A549 (cell line): ENCODE data around the gene MECR. TPM values are rescaled to one million over a fixed set of nuclear protein-coding genes. Genes with fewer than 3 reads are reported as not detected.

Experiments
- ATAC-seq, 2 experiments: fragments of 200-7000 bp in 1 of 2; fragments of >200 bp in 1 of 2; cut with Nextera tagmentation in 1 of 2; cut with Tn5 transposase in 1 of 2; 3 replicates each; pipeline versions ENCODE4 v1.8.0 to v1.9.1; 2018 to 2020; ENCODE audit warnings: mild to moderate bottlenecking in 1 of 2, moderate library complexity in 1 of 2
- CTCF ChIA-PET: fragments of 300-600 bp; sonication (Branson Sonifier 250); formaldehyde crosslinking; extraction: SDS; loops from one replicate; lab custom pipeline; 2021; ENCODE audit warnings: antibody characterized with exemption, inconsistent platforms; lab: Yijun Ruan, JAX
- POLR2A ChIA-PET: fragments of 350-600 bp; formaldehyde crosslinking; extraction: SDS; loops from one replicate; lab custom pipeline; 2021; ENCODE audit warnings: antibody characterized with exemption, inconsistent platforms; lab: Yijun Ruan, JAX
- DNase-seq, 2 experiments: peaks; one replicate each; pipeline versions ENCODE4 v3.0.0 to v3.0.0-alpha.2; 2011 to 2016; ENCODE audit warnings: low read depth in 1 of 2, low spot score in 1 of 2
- FAIRE-seq: peaks from 2 replicates; lab custom pipeline; 2011; peaks lifted over from hg19 to GRCh38; lab: Jason Lieb, UNC
- H3K27ac ChIP-seq, 2 experiments: fragments of >200 bp; sonication (Bioruptor Twin); formaldehyde crosslinking; 3 replicates each; pipeline ENCODE4 v1.5.1; 2016 to 2017
- H3K4me1 ChIP-seq: fragments of >200 bp; sonication (Bioruptor Twin); formaldehyde crosslinking; 3 replicates; pipeline ENCODE4 v1.6.1; 2016
- H3K4me2 ChIP-seq: fragments of >200 bp; sonication (Bioruptor Twin); formaldehyde crosslinking; 3 replicates; pipeline ENCODE4 v1.6.1; 2016
- H3K4me3 ChIP-seq: fragments of >200 bp; sonication (Bioruptor Twin); formaldehyde crosslinking; 3 replicates; pipeline ENCODE4 v1.5.1; 2016
- H3K9me3 ChIP-seq: fragments of >200 bp; sonication (Bioruptor Twin); formaldehyde crosslinking; 3 replicates; pipeline ENCODE4 v1.6.1; 2016
- ATOH8 ChIP-seq: fragments of 250-450 bp; sonication (Bioruptor Pico); IDR thresholded peaks from 2 replicates; pipeline ENCODE4 v1.5.0; 2020; ENCODE audit warnings: low read depth, mild to moderate bottlenecking, moderate library complexity
- BCL3 ChIP-seq: fragments of >200 bp; sonication (Bioruptor Twin); formaldehyde crosslinking; IDR thresholded peaks from 3 replicates; pipeline ENCODE4 v1.6.1; 2016
- CBX2 ChIP-seq: fragments of 200-600 bp; sonication (generic); IDR thresholded peaks from 2 replicates; pipeline ENCODE4 v1.6.1; 2016; ENCODE audit warnings: low read depth, mild to moderate bottlenecking, borderline replicate concordance
- CHD4 ChIP-seq: fragments of 200-600 bp; sonication (generic); IDR thresholded peaks from 2 replicates; pipeline ENCODE4 v1.6.1; 2016; ENCODE audit warnings: antibody characterized with exemption, mild to moderate bottlenecking, borderline replicate concordance
- ELK1 ChIP-seq: fragments of 150-350 bp; IDR thresholded peaks from 2 replicates; pipeline ENCODE4 v1.6.1; 2014; ENCODE audit warnings: low read depth, mild to moderate bottlenecking, low read length
- EP300 ChIP-seq, 2 experiments: fragments of >200 bp; sonication (Bioruptor Twin); formaldehyde crosslinking; IDR thresholded peaks; 2 replicates in 1 of 2; 3 replicates in 1 of 2; pipeline ENCODE4 v1.6.1; 2016 to 2017
- ESRRA ChIP-seq: fragments of 150-350 bp; IDR thresholded peaks from 2 replicates; pipeline ENCODE4 v1.6.1; 2014; ENCODE audit warnings: mild to moderate bottlenecking, low read length, borderline replicate concordance
- FOSB ChIP-seq: fragments of 250-450 bp; sonication (Bioruptor Pico); IDR thresholded peaks from 2 replicates; pipeline ENCODE4 v1.5.0; 2020; ENCODE audit warnings: mild to moderate bottlenecking, moderate library complexity
- FOSL2 ChIP-seq, 2 experiments: fragments of 450-650 bp in 1 of 2; fragments of >200 bp in 1 of 2; sonication (Bioruptor Twin) in 1 of 2; formaldehyde crosslinking; IDR thresholded peaks; 2 replicates each; pipeline versions ENCODE4 v1.5.0 to v1.6.1; 2016 to 2020; ENCODE audit warnings: mild to moderate bottlenecking in 1 of 2, moderate library complexity in 1 of 2
- HEYL ChIP-seq: fragments of 250-450 bp; sonication (Bioruptor Pico); IDR thresholded peaks from 2 replicates; pipeline ENCODE4 v1.8.0; 2021; ENCODE audit warnings: mild to moderate bottlenecking, moderate library complexity
- HMGXB4 ChIP-seq: fragments of 250-450 bp; sonication (Bioruptor Pico); IDR thresholded peaks from 2 replicates; pipeline ENCODE4 v1.5.0; 2021; ENCODE audit warnings: mild to moderate bottlenecking, moderate library complexity, borderline replicate concordance
- HOXB13 ChIP-seq: fragments of 250-450 bp; sonication (Bioruptor Pico); IDR thresholded peaks from 2 replicates; pipeline ENCODE4 v1.5.0; 2020; ENCODE audit warnings: low read depth, mild to moderate bottlenecking, moderate library complexity
- JUN ChIP-seq, 2 experiments: fragments of >200 bp; sonication (Bioruptor Twin); formaldehyde crosslinking; IDR thresholded peaks; 2 replicates in 1 of 2; 3 replicates in 1 of 2; pipeline ENCODE4 v1.6.1; 2016 to 2017
- KDM5A ChIP-seq: fragments of 200-600 bp; sonication (generic); IDR thresholded peaks from 2 replicates; pipeline ENCODE4 v1.6.1; 2016; ENCODE audit warnings: antibody characterized with exemption, mild to moderate bottlenecking
- MAFK ChIP-seq: fragments of 450-650 bp; IDR thresholded peaks from 2 replicates; pipeline ENCODE4 v1.6.1; 2014; ENCODE audit not compliant: partially characterized antibody
- MAZ ChIP-seq: fragments of 150-350 bp; IDR thresholded peaks from 2 replicates; pipeline ENCODE4 v1.6.1; 2014; ENCODE audit warnings: antibody characterized with exemption, low read depth, low read length, borderline replicate concordance
- MYC ChIP-seq: IDR thresholded peaks from 2 replicates; pipeline ENCODE4 v1.6.1; 2012; ENCODE audit warnings: mild to moderate bottlenecking, inconsistent platforms, low read length, improper control_type of control experiment, borderline replicate concordance
- PHF8 ChIP-seq: fragments of 200-600 bp; sonication (generic); IDR thresholded peaks from 2 replicates; pipeline ENCODE4 v1.6.1; 2016; ENCODE audit warnings: low read depth, mild to moderate bottlenecking, antibody characterized with exemption, moderate library complexity, borderline replicate concordance
- POLR2A ChIP-seq: IDR thresholded peaks from 2 replicates; pipeline ENCODE4 v1.6.1; 2012; ENCODE audit warnings: mild to moderate bottlenecking, low read length
- RAD21 ChIP-seq, 2 experiments: fragments of >200 bp in 1 of 2; sonication (Bioruptor Twin) in 1 of 2; formaldehyde crosslinking in 1 of 2; IDR thresholded peaks in 1 of 2; conservative IDR thresholded peaks in 1 of 2; 2 replicates in 1 of 2; 3 replicates in 1 of 2; pipeline ENCODE4 v1.6.1; 2012 to 2018; ENCODE audit warnings: inconsistent platforms in 1 of 2
- RARB ChIP-seq: fragments of 250-450 bp; sonication (Bioruptor Pico); IDR thresholded peaks from 2 replicates; pipeline ENCODE4 v1.8.0; 2021; ENCODE audit warnings: mild to moderate bottlenecking, moderate library complexity
- RCOR1 ChIP-seq: fragments of 150-350 bp; IDR thresholded peaks from 2 replicates; pipeline ENCODE4 v1.6.1; 2014; ENCODE audit warnings: antibody characterized with exemption, low read length, low read depth
- RFX5 ChIP-seq: fragments of 450-650 bp; IDR thresholded peaks from 2 replicates; pipeline ENCODE4 v1.7.1; 2014; ENCODE audit warnings: antibody characterized with exemption, mild to moderate bottlenecking, moderate library complexity
- TFCP2L1 ChIP-seq: fragments of 250-450 bp; sonication (Bioruptor Pico); IDR thresholded peaks from 2 replicates; pipeline ENCODE4 v1.5.0; 2021; ENCODE audit warnings: mild to moderate bottlenecking
- TP53 ChIP-seq: fragments of 250-450 bp; sonication (Bioruptor Pico); IDR thresholded peaks from 2 replicates; pipeline ENCODE4 v1.5.0; 2021; ENCODE audit warnings: mild to moderate bottlenecking, moderate library complexity
- ZSCAN20 ChIP-seq: fragments of 250-450 bp; sonication (Bioruptor Pico); IDR thresholded peaks from 2 replicates; pipeline ENCODE4 v1.8.0; 2022; ENCODE audit warnings: mild to moderate bottlenecking, moderate library complexity
- WGBS: methylation state at CpG from one replicate; pipeline ENCODE4 v1.1.6; 2017; ENCODE audit errors: missing lambda C conversion rate; 5-methylcytosine and 5-hydroxymethylcytosine counted together
- polyA plus RNA-seq, 4 experiments: library from polyadenylated mRNA; depleted of rRNA in 3 of 4; stranded (reverse); fragments of >200 nt; fragmentation: RNase III in 1 of 4; extraction: RNeasy Plus Mini Kit Qiagen cat#74134 plus additional on column Dnase treatment in 1 of 4; gene quantifications; 2 replicates in 3 of 4; 3 replicates in 1 of 4; pipeline ENCODE4 v1.2.3, GENCODE V29; 2011 to 2017

Gene MECR
- polyA plus RNA-seq, 2 of the 4 experiments (the other 2 are of a cell fraction), result 14.2 to 21.4 TPM

GRCh38 chr1:29266912-29267311, 36.2 kb upstream of the MECR start:
- no peak for ATAC-seq
- no peaks in the 10 kb centered on the region for H3K9me3 ChIP-seq
- DNase-seq, result no peak
- CTCF ChIA-PET, result no interaction called here
- no peak for FAIRE-seq
- TF ChIP-seq ZSCAN20 (CRISPR knock-in tag), result no peak
- no peak for TF ChIP-seq HOXB13 (CRISPR knock-in tag)
- no peak for TF ChIP-seq ESRRA
- TF ChIP-seq HMGXB4 (CRISPR knock-in tag), result no peak
- TF ChIP-seq HEYL, result no peak
- TF ChIP-seq BCL3, result no peak
- TF ChIP-seq CHD4, result no peak
- no peak for TF ChIP-seq TP53 (CRISPR knock-in tag)
- TF ChIP-seq TFCP2L1 (CRISPR knock-in tag), result no peak
- TF ChIP-seq MAZ, result no peak
- TF ChIP-seq POLR2A, result no peak
- no peak for TF ChIP-seq CBX2
- no peak for TF ChIP-seq MAFK
- TF ChIP-seq JUN (IDR thresholded peaks at IDR 0.05), result no peak
- TF ChIP-seq RCOR1, result no peak
- no peak for TF ChIP-seq MYC
- TF ChIP-seq RARB (CRISPR knock-in tag), result no peak
- no peak for TF ChIP-seq FOSB
- no peak for TF ChIP-seq FOSL2 (IDR thresholded peaks at IDR 0.05)
- TF ChIP-seq FOSL2 (CRISPR knock-in tag; IDR thresholded peaks at IDR 0.05), result no peak
- 93% methylated on average over 3 of the region's 3 CpGs for WGBS
- H3K4me3 ChIP-seq, result no peak overlapping the region
- POLR2A ChIA-PET, result no interaction called here
- no peak overlapping the region for H3K4me2 ChIP-seq
- H3K4me1 ChIP-seq, result peaks cover 25% of the 10 kb centered on the region
- H3K27ac ChIP-seq, result no peak overlapping the region; a peak in 1 of 6 replicates

- FAIRE-seq (no peak), DNase-seq (no peak), ATAC-seq (no peak)
- Histone ChIP-seq H3K27ac (no peak overlapping the region), H3K4me3 (no peak overlapping the region), H3K4me1 (peaks cover 8% of the 10 kb centered on the region; the same call in 1 of the 3 replicates), H3K9me3 (no peaks in the 10 kb centered on the region), H3K4me2 (no peak overlapping the region)
- POLR2A ChIA-PET, result no interaction called here
- TF ChIP-seq PHF8, result no peak
- no peak for TF ChIP-seq FOSL2 (IDR thresholded peaks at IDR 0.05)
- TF ChIP-seq FOSL2 (CRISPR knock-in tag; IDR thresholded peaks at IDR 0.05), result peak; percentile 21; the same call in 1 of the 2 replicates
- CTCF ChIA-PET, result no interaction called here
- 67% methylated on average over 4 of the region's 4 CpGs for WGBS
These were observed 34.1 kb upstream of the MECR start for GRCh38 chr1:29264773-29265389.

GRCh38 chr1:29260531-29260930, 29.8 kb upstream of the MECR start:
- Histone ChIP-seq H3K4me2 (no peak overlapping the region), H3K4me1 (peaks cover 33% of the 10 kb centered on the region), H3K9me3 (no peaks in the 10 kb centered on the region), H3K27ac (no peak overlapping the region), H3K4me3 (no peak overlapping the region)
- ChIA-PET POLR2A (no interaction called here), CTCF (interaction anchor here (0.7 to 1.2 kb wide), 2 partner anchors 11 to 15 kb away, joined by 3 read pairs; no protein-coding TSS in a partner anchor)
- 94% methylated on average over 19 of the region's 29 CpGs for whole genome bisulfite sequencing
- no peak for DNase-seq
- no peak for FAIRE-seq
- ATAC-seq, result no peak
- TF ChIP-seq KDM5A (no peak), ATOH8 (no peak), FOSB (no peak), EP300 (IDR thresholded peaks at IDR 0.05) (no peak), RFX5 (no peak), ELK1 (no peak), BCL3 (no peak), RAD21 (conservative IDR thresholded peaks at IDR 0.05 in 1 of 2, IDR thresholded peaks at IDR 0.05 in 1 of 2) (no peak), MAZ (no peak), ZSCAN20 (CRISPR knock-in tag) (no peak)
